ENCODE measurements around the gene AGMO. TPM values are rescaled to one million over a fixed set of nuclear protein-coding genes. Genes with fewer than 3 reads are reported as not detected.

The AGMO gene
- total and polyA plus RNA-seq, 2 of the 8 experiments (the other 6 are each of a cell fraction or from before 2014, with no cell fraction given): 0.22 to 0.45 TPM

DNA sequence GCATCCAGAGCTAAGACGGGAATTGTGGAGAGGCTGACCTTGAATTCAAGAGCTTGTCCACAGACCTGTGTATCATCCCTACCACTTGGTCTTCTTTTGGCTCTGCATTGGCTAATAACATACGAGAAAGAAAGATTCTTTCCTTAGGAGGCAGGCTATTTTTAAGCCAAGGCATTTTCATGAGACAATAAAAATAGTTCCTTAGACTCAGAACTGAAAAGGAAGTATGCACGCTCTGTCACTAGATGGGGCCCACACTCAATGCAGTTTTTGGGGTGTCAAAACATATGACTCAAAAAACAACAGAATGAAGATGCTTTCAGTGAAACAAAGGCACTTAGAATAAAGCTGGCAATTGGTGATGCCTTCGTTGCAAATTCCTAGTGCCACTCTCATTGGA is 393.3 kb downstream of the AGMO start:
- no peaks in the 10 kb centered on the region for H4K20me1 ChIP-seq (replicated peaks in 1 of 2; ENCODE audit: control insufficient read depth in 1 of 2, insufficient read depth in 2 of 2, low read length in 2 of 2)
- TF ChIP-seq RFX5 (IDR thresholded peaks at IDR 0.05; ENCODE audit: borderline replicate concordance, low read depth, low read length): no peak
- no peak for TF ChIP-seq RBBP5 (IDR thresholded peaks at IDR 0.05; ENCODE audit: borderline replicate concordance, low read depth, low read length)
- peak; percentile 38 to 39 for TF ChIP-seq RAD21 (IDR thresholded peaks at IDR 0.05 in 1 of 2, conservative IDR thresholded peaks at IDR 0.05 in 1 of 2; ENCODE audit: low read depth in 2 of 2, low read length in 2 of 2)
- no peaks in the 10 kb centered on the region for H3K4me1 ChIP-seq (replicated peaks in 1 of 4; ENCODE audit: control insufficient read depth in 3 of 4, insufficient read depth in 4 of 4, low read length in 3 of 4)
- no peaks in the 10 kb centered on the region for H3K36me3 ChIP-seq (ENCODE audit: control insufficient read depth in 2 of 4, insufficient read depth in 4 of 4, low read length in 3 of 4)
- no peak overlapping the region for H3K56ac ChIP-seq (replicated peaks; ENCODE audit: insufficient read length, low read depth, low read length)
- H2BK120ac ChIP-seq (replicated peaks; ENCODE audit: low read depth, low read length): no peak overlapping the region
- H3K18ac ChIP-seq (ENCODE audit: extremely low read depth, low read length): no peak overlapping the region
- FAIRE-seq (no peak), DNase-seq (ENCODE audit: low read depth in 1 of 2, low spot score in 2 of 2) (no peak)
- H3K27ac ChIP-seq (ENCODE audit: low read depth, low read length): no peak overlapping the region
- no peak overlapping the region for H2BK15ac ChIP-seq (ENCODE audit: low read length)
- no peak overlapping the region for H4K91ac ChIP-seq (replicated peaks; ENCODE audit: insufficient read length, low read length)
- 91% methylated on average over 4 of the region's 4 CpGs; no CpG with 5 or more reads in 1 of the 2 experiments for WGBS, 2 experiments (ENCODE audit: extremely low coverage in 1 of 2, insufficient coverage in 1 of 2, insufficient read length in 1 of 2, insufficient replicate concordance in 2 of 2, low coverage in 1 of 2, low lambda C conversion rate in 2 of 2, missing lambda C conversion rate in 1 of 2)
- no peak overlapping the region for H3K14ac ChIP-seq (ENCODE audit: insufficient read length)
- H2AK5ac ChIP-seq (ENCODE audit: low read depth, low read length): no peak overlapping the region
- no peak overlapping the region for H2BK20ac ChIP-seq (ENCODE audit: low read length)
- H4K8ac ChIP-seq (ENCODE audit: extremely low read depth, insufficient read depth, low read length): no peak overlapping the region
- H2BK12ac ChIP-seq (ENCODE audit: low read depth, low read length): no peak overlapping the region
- H3K79me1 ChIP-seq (ENCODE audit: low read depth, low read length): no peaks in the 10 kb centered on the region
- ChIA-PET POLR2A (ENCODE audit: partially characterized antibody) (no interaction called here), CTCF (ENCODE audit: partially characterized antibody) (interaction anchor here (0.6 to 1.0 kb wide), 3 partner anchors 64 to 184 kb away, joined by 3 read pairs; no protein-coding TSS in a partner anchor)
- no peak overlapping the region for H2AFZ ChIP-seq (ENCODE audit: low read length)
- no peak overlapping the region for H3K4me3 ChIP-seq (ENCODE audit: extremely low read depth in 1 of 4, insufficient read depth in 2 of 4, low read depth in 3 of 4, low read length in 4 of 4)
- no peak overlapping the region for H2BK5ac ChIP-seq (ENCODE audit: low read depth, low read length)
- H3K79me2 ChIP-seq (ENCODE audit: control insufficient read depth in 1 of 2, insufficient read depth in 2 of 2, low read length in 2 of 2): no peaks in the 10 kb centered on the region
- no peak overlapping the region for H3K4ac ChIP-seq (replicated peaks; ENCODE audit: insufficient read length, low read depth, low read length)
- no peak overlapping the region for H3K4me2 ChIP-seq (ENCODE audit: insufficient read depth in 1 of 2, low read depth in 2 of 2, low read length in 2 of 2)
- no peaks in the 10 kb centered on the region for H3K27me3 ChIP-seq (replicated peaks in 1 of 4; ENCODE audit: control insufficient read depth in 3 of 4, extremely low read depth in 1 of 4, insufficient read depth in 3 of 4, low read length in 3 of 4)
- no peaks in the 10 kb centered on the region for H3K9me3 ChIP-seq (ENCODE audit: insufficient read depth in 2 of 2, low read depth in 1 of 2, low read length in 1 of 2)
- H3K23ac ChIP-seq (ENCODE audit: insufficient read length): no peak overlapping the region
- no peak overlapping the region for H4K5ac ChIP-seq (ENCODE audit: insufficient read length, low read depth, low read length)
- no peaks in the 10 kb centered on the region for H3K23me2 ChIP-seq (ENCODE audit: low read depth, low read length)
- no peak overlapping the region for H3K9ac ChIP-seq (replicated peaks in 1 of 4; ENCODE audit: extremely low read depth in 1 of 4, low read depth in 3 of 4, low read length in 3 of 4)
